Gastroesophageal sphincter (tissue), 4 donors: ENCODE measurements around the gene PYGB. TPM values are rescaled to one million over a fixed set of nuclear protein-coding genes. Genes with fewer than 3 reads are reported as not detected.
A peak's percentile ranks its signal among the peaks of the same experiment; 100 is the strongest.

Experiments used
- ATAC-seq: fragments of 150-250 bp; one replicate; pipeline ENCODE4 v1.9.1; 2016; ENCODE audit warnings: mild to moderate bottlenecking, moderate library complexity
- H3K27ac ChIP-seq, 4 donors: fragments of 200-600 bp; sonication (generic) in 3 of 4; 1 replicate in 3 of 4; 2 replicates in 1 of 4; pipeline ENCODE4 v1.5.1; 2016 to 2019
- H3K27me3 ChIP-seq: fragments of 200-600 bp; sonication (generic); one replicate; pipeline ENCODE4 v1.5.1; 2019
- H3K36me3 ChIP-seq, 2 donors: fragments of 200-600 bp; sonication (generic); one replicate each; pipeline ENCODE4 v1.5.1; 2019; ENCODE audit warnings: control low read depth in 1 of 2
- H3K4me1 ChIP-seq, 3 donors: fragments of 200-600 bp; sonication (generic); 1 replicate in 2 of 3; 2 replicates in 1 of 3; pipeline ENCODE4 v1.5.1; 2016 to 2019; ENCODE audit warnings: control low read depth in 2 of 3
- H3K4me3 ChIP-seq, 2 donors: fragments of 200-600 bp; sonication (generic); one replicate each; pipeline ENCODE4 v1.5.1; 2019; ENCODE audit warnings: mild to moderate bottlenecking in 1 of 2, moderate library complexity in 1 of 2
- H3K9me3 ChIP-seq, 3 donors: fragments of 200-600 bp; sonication (generic); one replicate each; pipeline ENCODE4 v1.5.1; 2017 to 2019; ENCODE audit warnings: control low read depth in 2 of 3
- EP300 ChIP-seq: sonication (generic); formaldehyde crosslinking; IDR thresholded peaks from one replicate; pipeline ENCODE4 v1.6.1; 2017; ENCODE audit warnings: antibody characterized with exemption, mild to moderate bottlenecking
- POLR2A ChIP-seq, 2 donors: fragments of 450-650 bp; IDR thresholded peaks; one replicate each; pipeline ENCODE4 v1.6.1; 2017; ENCODE audit warnings: antibody characterized with exemption in 2 of 2, mild to moderate bottlenecking in 2 of 2, moderate library complexity in 1 of 2
- POLR2AphosphoS5 ChIP-seq: sonication (generic); formaldehyde crosslinking; IDR thresholded peaks from one replicate; pipeline ENCODE4 v1.6.1; 2017; ENCODE audit warnings: antibody characterized with exemption
- WGBS, 2 donors: methylation state at CpG; one replicate each; pipeline ENCODE4 v1.1.5; 2018; ENCODE audit warnings: low coverage in 1 of 2; 5-methylcytosine and 5-hydroxymethylcytosine counted together
- total RNA-seq, 4 donors: library from RNA; depleted of rRNA; stranded (reverse); fragments of >200 nt; gene quantifications; one replicate each; pipeline ENCODE4 v1.1.0, GENCODE V29; 2016
- TF ChIP-seq, protein P1 (sequence below), 4 experiments: fragments of 200-600 bp in 2 of 4; fragments of 450-650 bp in 2 of 4; sonication (generic) in 1 of 4; IDR thresholded peaks; one replicate each; pipeline ENCODE4 v1.5.1; 2017 to 2019; ENCODE audit warnings: antibody characterized with exemption in 4 of 4, mild to moderate bottlenecking in 2 of 4, moderate library complexity in 2 of 4

The PYGB gene
- total RNA-seq, 4 donors from 2014 or later = 131 to 663 (median 337) TPM

DNA sequence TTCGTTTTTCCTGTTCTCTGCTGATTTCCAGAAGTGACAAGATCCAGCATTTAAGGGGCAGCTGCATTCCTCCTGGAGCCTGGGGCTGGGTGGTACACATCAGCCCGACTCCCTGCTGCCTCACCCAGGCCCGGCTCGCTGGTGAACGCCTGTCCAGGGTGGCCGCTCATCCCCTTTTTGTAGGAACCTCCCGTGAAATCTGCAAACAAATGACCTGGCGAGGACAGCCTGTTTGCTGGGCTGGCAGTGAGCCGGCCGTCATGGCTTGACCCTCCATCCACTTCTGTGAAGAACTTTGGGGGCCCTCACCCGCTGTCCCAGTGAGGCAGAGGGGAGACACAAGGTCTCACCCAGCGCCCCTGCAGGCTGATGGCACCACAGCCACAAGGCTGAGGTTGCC, 39.0 kb downstream of the PYGB start:
- H3K4me3 ChIP-seq = no peak overlapping the region
- peaks cover 0 to 100% of the 10 kb centered on the region in 2 donors for H3K36me3 ChIP-seq
- no peaks in the 10 kb centered on the region for H3K27me3 ChIP-seq
- no peak for ATAC-seq
- H3K4me1 ChIP-seq = no peaks in the 10 kb centered on the region
- TF ChIP-seq POLR2A (IDR thresholded peaks at IDR 0.05) = no peak
- no peak for TF ChIP-seq EP300
- TF ChIP-seq POLR2AphosphoS5 = no peak
- TF ChIP-seq, protein P1, sequence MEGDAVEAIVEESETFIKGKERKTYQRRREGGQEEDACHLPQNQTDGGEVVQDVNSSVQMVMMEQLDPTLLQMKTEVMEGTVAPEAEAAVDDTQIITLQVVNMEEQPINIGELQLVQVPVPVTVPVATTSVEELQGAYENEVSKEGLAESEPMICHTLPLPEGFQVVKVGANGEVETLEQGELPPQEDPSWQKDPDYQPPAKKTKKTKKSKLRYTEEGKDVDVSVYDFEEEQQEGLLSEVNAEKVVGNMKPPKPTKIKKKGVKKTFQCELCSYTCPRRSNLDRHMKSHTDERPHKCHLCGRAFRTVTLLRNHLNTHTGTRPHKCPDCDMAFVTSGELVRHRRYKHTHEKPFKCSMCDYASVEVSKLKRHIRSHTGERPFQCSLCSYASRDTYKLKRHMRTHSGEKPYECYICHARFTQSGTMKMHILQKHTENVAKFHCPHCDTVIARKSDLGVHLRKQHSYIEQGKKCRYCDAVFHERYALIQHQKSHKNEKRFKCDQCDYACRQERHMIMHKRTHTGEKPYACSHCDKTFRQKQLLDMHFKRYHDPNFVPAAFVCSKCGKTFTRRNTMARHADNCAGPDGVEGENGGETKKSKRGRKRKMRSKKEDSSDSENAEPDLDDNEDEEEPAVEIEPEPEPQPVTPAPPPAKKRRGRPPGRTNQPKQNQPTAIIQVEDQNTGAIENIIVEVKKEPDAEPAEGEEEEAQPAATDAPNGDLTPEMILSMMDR (IDR thresholded peaks at IDR 0.05) = no peak
- H3K9me3 ChIP-seq = no peaks in the 10 kb centered on the region
- peak overlapping the region in 2 of 4 donors; percentile 27 to 34 for H3K27ac ChIP-seq
- 93 to 100% methylated on average over 1 to 3 of the region's 12 CpGs for WGBS, 2 donors

DNA sequence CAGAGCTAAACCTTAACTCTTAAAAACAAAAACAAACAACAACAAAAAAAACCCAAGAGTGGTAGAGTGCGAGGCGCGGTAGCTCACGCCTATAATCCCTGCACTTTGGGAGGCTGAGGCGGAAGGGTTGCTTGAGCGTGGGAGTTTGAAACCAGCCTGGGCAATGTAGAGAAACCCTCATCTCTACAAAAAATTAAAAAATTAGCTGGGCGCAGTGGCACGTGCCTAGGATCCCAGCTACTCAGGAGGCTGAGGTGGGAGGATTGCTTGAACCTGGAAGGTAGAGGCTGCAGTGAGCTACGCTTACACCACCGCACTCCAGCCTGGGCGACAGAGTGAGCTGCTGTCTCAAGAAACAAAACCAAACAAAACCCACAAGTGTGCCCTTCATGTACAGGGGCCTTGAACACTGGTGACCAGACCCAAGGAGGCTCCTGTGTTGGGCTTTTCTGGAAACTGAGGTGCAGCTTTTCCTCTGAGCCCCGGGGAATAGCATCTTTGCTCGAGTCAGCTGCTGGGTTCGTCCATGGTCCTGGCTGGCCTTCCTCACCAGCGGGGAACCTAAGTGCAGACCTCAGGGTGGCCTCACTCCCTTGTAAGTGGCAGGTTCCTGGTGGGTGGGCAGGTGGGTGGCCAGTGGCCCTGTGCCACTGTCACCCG, 39.9 kb downstream of the PYGB start:
- ATAC-seq = no peak
- peaks cover 0 to 5% (median 0%) of the 10 kb centered on the region in 3 donors for H3K4me1 ChIP-seq
- no peaks in the 10 kb centered on the region for H3K27me3 ChIP-seq
- H3K9me3 ChIP-seq = no peaks in the 10 kb centered on the region
- H3K27ac ChIP-seq = peak overlapping the region in 1 of 4 donors; percentile 22
- peaks cover 0 to 100% of the 10 kb centered on the region in 2 donors for H3K36me3 ChIP-seq
- TF ChIP-seq POLR2A (IDR thresholded peaks at IDR 0.05) = no peak
- no peak for TF ChIP-seq EP300
- TF ChIP-seq, protein P1 (IDR thresholded peaks at IDR 0.05) = no peak
- no peak for TF ChIP-seq POLR2AphosphoS5
- 84 to 89% methylated on average over 6 to 12 of the region's 16 CpGs for WGBS, 2 donors
- H3K4me3 ChIP-seq = no peak overlapping the region

DNA sequence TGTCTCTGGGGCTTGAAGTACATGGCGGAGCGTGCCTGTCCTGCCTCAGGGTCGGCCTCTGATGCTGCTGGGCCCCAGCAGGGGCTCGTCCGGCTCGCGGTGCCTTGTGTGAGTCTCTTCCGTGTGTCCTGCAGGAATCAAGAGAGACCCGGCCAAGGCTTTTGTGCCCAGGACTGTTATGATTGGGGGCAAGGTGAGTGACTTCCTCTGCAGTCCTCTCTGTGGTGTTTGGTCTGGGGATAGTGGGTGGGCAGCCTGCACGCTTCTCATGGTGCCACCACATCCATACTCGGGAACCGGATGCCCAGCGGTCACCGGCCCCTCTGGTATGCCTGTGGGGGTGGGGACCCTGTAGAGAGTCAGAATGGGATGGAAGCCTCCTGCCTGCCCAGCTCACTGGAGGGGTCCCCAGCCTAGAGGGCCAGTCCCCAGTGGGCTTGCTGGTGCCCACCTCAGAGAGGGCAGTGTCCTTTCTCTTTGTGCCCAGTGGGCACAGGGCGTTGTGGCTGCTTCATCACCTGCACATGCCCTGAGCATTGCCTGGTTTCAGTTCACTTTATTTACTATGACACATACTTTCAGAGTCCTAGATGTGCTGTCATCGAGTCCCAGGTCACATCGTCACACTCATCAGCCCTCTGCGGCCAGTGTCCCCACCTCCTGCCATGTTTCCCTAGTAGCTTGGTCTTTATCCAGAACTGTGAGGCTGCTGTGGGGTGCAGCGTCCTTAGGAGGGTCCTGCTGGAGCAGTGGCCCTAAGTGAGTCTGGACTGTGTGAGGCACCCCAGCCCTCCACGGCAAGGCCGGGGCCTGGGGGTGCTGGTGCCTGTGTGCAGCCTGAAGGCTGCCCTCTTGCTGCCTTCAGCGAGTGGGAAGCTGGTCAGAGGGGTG, 40.7 kb downstream of the PYGB start:
- ATAC-seq = no peak
- peaks cover 0 to 99% of the 10 kb centered on the region in 2 donors for H3K36me3 ChIP-seq
- H3K27me3 ChIP-seq = no peaks in the 10 kb centered on the region
- WGBS, 2 donors = 93% methylated on average over 3 of the region's 22 CpGs; no CpG with 5 or more reads in 1 of the 2 donors
- no peak overlapping the region for H3K4me3 ChIP-seq
- H3K27ac ChIP-seq = peak overlapping the region in 2 of 4 donors; percentile 22 to 34
- peaks cover 0 to 11% (median 0%) of the 10 kb centered on the region in 3 donors for H3K4me1 ChIP-seq
- H3K9me3 ChIP-seq = no peaks in the 10 kb centered on the region
- TF ChIP-seq EP300 = no peak
- TF ChIP-seq POLR2AphosphoS5 = no peak
- TF ChIP-seq, protein P1 (IDR thresholded peaks at IDR 0.05) = no peak
- no peak for TF ChIP-seq POLR2A (IDR thresholded peaks at IDR 0.05)

DNA sequence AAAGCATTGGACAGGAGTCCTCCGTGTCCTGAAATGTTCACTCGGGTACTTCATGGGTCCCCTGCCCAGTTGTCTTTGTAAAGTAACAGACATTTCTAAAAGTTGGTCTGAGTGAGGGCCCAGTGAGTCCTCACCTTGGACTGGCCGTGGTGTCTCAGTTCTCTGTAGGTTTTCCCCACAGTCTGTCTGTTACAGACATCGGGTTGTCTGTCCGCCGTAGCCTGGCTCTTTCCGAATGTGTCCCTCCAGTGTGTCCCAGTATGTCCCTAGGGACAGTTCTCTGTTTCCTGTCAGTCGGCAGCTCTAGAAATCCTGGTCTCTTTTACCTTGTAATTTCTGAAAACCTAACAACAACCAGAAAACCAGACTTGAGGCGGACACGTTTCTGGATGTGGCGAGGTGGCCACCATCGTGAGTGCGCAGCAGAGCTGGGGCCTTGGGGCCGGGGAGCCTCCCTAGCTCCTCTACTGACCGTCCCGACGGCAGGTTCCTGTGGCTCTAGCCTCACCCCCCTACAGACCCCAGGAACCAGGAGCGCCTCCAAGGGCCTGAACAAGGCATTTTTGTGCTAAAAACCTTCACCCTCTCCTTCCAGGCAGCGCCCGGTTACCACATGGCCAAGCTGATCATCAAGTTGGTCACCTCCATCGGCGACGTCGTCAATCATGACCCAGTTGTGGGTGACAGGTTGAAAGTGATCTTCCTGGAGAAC, 42.2 kb downstream of the PYGB start:
- H3K4me1 ChIP-seq = peaks cover 0 to 26% (median 1%) of the 10 kb centered on the region in 3 donors
- no peaks in the 10 kb centered on the region for H3K9me3 ChIP-seq
- ATAC-seq = no peak
- no peak overlapping the region for H3K4me3 ChIP-seq
- no peaks in the 10 kb centered on the region for H3K27me3 ChIP-seq
- peak overlapping the region in 3 of 4 donors; percentile 33 to 75 (median 45) for H3K27ac ChIP-seq
- TF ChIP-seq, protein P1 (IDR thresholded peaks at IDR 0.05) = no peak
- TF ChIP-seq POLR2A (IDR thresholded peaks at IDR 0.05) = no peak
- TF ChIP-seq POLR2AphosphoS5 = no peak
- TF ChIP-seq EP300 = no peak
- 71 to 85% methylated on average over 4 to 6 of the region's 24 CpGs for WGBS, 2 donors
- peaks cover 0 to 92% of the 10 kb centered on the region in 2 donors for H3K36me3 ChIP-seq
